Activated CD4-positive, alpha-beta T cell treated with anti-CD3 and anti-CD28 coated beads for 48 hours (primary cell): Measurements from ENCODE around the gene MAMSTR.
A peak's percentile ranks its signal among the peaks of the same experiment; 100 is the strongest.

ENCODE experiments used
- DNase-seq: peaks from one replicate; pipeline ENCODE4 v3.0.0-alpha.2; 2020

The MAMSTR gene

GRCh38 chr19:48745208-48745995 is 25.9 kb upstream of the MAMSTR start:
- peak; percentile 72 for DNase-seq

DNA sequence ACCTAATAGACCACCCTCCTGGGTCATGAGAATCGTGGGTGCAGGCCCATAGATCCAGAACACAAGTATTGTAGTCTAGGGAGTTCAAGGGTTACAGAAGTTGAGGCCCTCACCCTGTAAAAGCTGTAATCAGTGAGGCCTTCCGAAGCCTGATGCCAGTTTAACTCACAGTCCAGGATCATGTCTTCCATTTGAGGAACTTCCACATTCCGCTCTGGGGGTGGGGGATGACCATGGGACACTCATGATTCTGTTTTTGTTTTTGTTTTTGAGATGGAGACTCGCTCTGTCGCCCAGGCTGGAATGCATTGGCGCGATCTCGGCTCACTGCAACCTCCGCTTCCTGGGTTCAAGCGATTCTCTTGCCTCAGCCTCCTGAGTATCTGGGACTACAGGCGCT is 22.6 kb upstream of the MAMSTR start:
- no peak for DNase-seq

GRCh38 chr19:48741129-48741999 is 21.8 kb upstream of the MAMSTR start:
- peak; percentile 68 for DNase-seq

DNA sequence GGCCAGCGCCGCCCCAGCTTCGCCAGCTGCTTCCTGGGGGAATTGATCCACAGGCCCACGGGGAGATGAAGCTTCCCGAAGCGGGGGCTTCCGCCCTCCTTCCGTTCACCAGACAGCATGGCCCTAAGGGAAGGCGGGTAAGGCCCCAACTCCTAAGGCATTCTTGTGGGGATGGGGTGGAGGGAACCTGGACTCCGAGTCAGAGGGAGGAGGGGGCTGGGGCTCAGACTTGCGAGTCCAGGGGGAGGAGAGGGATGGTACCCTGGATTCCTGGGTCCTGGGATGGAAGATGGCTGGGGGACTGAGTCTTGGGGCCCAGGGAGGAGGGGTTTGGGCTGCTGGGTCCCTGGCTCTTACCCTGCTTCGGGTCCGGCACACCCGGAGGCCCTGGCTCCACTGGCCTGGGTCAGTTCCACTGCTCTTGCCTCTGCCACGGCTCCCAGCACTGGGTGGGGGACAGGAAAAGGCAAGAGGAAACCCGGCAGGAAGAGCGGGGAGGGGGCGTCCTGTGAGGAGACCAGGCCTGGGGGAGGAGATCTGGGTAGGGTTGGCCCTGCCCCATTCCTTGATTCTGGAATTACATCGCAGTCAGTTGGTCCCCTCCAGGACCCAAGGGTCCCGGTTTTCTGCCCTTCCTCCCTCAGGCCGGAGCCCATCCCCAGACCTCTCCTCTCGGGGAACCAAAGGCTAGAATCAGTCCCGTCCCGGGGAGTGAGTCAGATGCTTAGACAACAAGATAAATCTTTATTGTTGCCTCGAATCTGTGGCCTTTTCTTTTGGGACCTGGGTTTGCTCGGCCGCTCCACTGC is 20.8 kb upstream of the MAMSTR start, which contains the start of gene RASIP1:
Gene RASIP1 (minus strand): TSS at position 447 of the 809 bp plus-strand sequence. CDS start 328 bp downstream, at position 119.
- DNase-seq = no peak

- no peak for DNase-seq
Observed at GRCh38 chr19:48739404-48740163, 20.1 kb upstream of the MAMSTR start.

- peak; percentile 97 for DNase-seq
Observed at GRCh38 chr19:48738557-48739403, 19.3 kb upstream of the MAMSTR start.

DNA sequence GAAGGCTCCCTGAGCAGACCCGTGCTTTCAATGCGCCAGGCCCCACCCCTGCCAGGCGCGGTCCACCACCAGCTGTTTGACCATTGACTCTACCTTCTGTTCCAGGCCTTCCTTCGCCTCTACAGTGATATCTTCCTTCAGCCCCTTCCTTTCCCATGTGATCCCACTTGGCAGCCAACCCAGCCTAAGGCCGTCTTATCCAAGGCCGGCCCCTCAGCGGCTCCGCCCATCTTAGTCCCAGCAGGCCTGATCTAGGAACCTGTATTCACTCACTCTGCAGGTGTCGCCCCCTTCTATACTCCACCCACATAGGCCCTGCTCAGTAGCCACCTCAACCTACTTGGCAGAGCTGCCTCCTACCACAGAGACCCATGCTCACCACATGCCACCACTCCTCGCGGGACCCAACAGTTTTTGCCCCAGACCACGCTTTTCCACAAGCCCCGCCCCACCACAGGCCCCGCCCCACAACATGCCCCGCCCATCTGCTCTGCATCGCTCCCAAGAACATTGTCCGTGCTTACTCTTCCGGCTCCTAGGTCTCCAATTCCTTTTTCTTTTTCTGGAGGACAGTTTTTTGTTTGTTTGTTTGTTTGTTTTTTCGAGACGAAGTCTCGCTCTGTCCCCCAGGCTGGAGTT is 18.0 kb upstream of the MAMSTR start:
- no peak for DNase-seq

GRCh38 chr19:48735031-48735615 is 15.6 kb upstream of the MAMSTR start:
- DNase-seq = no peak

DNA sequence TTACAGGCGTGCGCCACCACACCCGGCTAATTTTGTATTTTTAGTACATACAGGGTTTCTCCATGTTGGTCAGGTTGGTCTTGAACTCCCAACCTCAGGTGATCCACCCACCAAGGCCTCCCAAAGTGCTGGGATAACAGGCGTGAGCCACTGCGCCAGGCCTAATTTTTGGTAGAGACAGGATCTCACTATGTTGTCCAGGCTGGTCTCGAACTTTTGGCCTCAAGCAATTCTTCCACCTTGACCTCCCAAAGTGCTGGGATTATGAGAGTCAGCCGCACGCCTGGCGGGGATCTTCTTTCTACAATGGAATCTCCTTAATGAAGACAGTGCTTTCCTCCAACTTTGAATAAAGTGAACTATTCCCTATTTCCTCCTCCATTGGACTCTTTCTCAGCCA is 15.1 kb upstream of the MAMSTR start:
- no peak for DNase-seq

DNA sequence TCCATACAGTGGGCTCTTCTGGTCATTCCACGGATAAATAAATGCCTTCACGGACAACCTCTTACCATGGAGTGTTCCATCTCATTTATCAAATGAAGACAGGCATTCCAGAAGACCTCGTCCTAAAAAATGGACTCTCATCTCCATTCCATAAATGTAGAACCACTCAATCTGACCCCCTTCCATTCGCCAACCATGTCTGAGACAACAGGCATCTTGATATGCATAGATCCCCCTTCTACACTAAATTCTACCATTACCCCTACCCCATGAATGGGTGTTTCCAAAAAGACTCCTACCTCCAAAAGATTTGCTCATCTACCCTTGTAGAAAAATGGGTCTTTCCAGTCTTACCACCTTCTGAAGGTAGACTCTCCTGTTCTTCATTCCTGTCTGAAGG is 11.9 kb upstream of the MAMSTR start:
- DNase-seq = no peak

- no peak for DNase-seq
Observed at GRCh38 chr19:48728911-48729664, 9.6 kb upstream of the MAMSTR start.

DNA sequence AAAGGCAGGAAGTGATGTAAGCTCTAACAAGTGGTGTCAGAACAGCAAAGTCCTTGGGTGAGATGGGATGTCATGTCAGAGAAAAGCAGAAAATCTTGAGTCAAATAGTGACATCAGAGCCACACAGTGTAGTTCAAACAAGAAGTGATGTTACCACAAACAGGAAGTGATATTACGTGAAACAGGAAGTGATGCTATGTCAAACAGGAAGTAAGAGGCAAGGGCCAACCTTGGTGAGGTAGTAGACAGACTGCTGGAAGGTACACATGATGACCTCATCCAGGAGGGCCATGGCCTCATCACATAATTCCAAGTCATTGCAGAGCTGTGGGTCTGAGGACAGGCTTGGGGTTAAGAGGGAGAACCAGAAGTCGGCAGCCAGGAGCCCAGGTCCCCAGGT is 7.0 kb upstream of the MAMSTR start:
- DNase-seq = no peak

GRCh38 chr19:48724796-48725753 is 5.5 kb upstream of the MAMSTR start:
- DNase-seq = no peak

- DNase-seq = no peak
Observed at GRCh38 chr19:48722196-48722708, 2.7 kb upstream of the MAMSTR start.

DNA sequence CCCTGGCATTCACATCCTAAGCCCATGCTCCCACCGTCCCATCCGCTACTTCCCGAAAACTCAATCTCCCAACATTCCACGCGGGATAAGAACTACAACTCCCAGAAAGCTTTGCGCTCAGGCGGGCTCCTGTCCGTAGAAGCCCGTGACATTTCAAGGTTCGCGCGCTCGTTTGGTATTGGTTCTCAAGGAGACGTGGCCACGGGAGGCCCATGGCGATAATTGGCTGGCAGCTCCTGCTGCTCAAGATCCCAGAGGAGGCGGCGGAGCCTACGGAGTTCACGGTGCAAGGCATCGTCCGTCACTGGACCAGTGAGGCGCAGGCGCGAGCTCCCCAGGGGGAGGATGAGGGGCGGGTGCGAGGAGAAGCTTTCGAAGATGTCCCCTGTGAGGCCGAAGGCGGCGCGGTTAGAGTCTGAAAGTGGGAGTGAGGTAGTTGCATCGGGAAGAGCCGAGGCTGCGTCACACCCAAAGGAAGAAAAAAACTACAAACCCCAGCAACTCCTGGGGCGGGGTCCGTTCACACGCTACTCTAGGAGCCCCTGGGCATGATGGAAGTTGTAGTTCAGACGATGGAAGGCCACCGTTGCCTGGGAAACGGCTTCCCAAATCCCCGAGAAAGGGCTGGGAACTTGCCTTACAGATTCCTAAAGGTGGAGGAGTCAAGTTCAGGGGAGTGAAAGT is 1.2 kb upstream of the MAMSTR start:
- peak; percentile 96 for DNase-seq

DNA sequence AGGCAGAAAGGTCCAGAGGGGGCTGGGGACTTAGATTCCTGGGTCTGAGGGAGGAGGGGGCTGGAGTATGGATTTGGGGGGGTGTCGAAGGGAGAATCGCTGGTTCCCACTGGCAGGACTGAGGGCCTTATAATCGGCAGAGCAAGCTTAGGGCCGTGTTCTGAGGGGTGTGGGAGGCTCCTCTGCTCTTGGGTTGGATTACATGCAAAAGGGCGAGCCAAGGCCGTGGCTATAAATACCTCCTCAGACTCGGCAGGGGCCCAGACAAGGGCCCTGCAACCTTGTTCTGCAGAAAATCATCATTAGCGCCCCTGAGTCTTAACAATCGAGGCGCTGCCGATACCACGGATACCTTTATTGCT is 707 bp upstream of the MAMSTR start:
- DNase-seq = no peak

- DNase-seq = no peak
Observed at GRCh38 chr19:48718711-48719231, 754 bp downstream of the MAMSTR start.
